Retinal pigment epithelial cell (primary cell): ENCODE measurements around the gene ERBB3.
"Not testable (repeated sequence)": the region's sequence is repeated elsewhere in the genome, so short reads cannot be mapped to it uniquely, and the experiment has no call there.

Source experiments
- DNase-seq: peaks from one replicate; pipeline ENCODE4 v3.0.0-alpha.2; 2010; ENCODE audit warnings: low read depth
- H3K4me3 ChIP-seq: 2 replicates; pipeline ENCODE4 v1.5.1; 2011; ENCODE audit warnings: mild to moderate bottlenecking, low read length, control low read depth, moderate library complexity
- CTCF ChIP-seq: conservative IDR thresholded peaks from 2 replicates; pipeline ENCODE4 v1.5.1; 2011; ENCODE audit warnings: low read depth, low read length, control low read depth, inconsistent platforms

The ERBB3 gene

DNA sequence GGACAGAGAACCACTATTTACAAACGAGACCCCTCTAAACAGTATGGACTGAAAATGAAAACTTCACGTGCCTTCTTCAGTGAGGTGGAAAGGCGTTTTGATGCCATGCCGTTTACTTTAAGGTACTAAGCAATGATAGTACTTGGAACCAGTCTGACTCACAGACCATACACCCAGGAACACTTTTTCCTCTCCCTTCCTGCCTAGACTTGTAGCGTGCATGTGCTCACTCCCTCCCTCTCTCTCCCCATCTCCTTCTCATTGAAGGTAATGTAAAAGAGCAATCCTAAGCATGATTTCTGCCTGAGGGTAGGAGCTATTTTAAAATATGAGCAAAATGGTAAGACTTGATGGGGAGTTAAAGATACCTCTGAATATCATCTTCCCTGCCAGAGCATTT is 30.6 kb downstream of the ERBB3 start:
- no peak overlapping the region for H3K4me3 ChIP-seq
- no peak for DNase-seq
- no peak for TF ChIP-seq CTCF

GRCh38 chr12:56114084-56114483 is 34.1 kb downstream of the ERBB3 start:
- TF ChIP-seq CTCF, result no peak
- no peak overlapping the region for H3K4me3 ChIP-seq
- DNase-seq, result no peak

- TF ChIP-seq CTCF, result no peak
- H3K4me3 ChIP-seq, result peak overlapping the region; percentile 96
- DNase-seq, result no peak
Observed at GRCh38 chr12:56115329-56115728, 35.4 kb downstream of the ERBB3 start.

- H3K4me3 ChIP-seq, result peak within 1 kb of the TSS; percentile 96
- peak; percentile 70 for DNase-seq
- no peak for TF ChIP-seq CTCF
Observed at GRCh38 chr12:56116267-56117081, 36.5 kb downstream of the ERBB3 start, which contains the start of gene RPL41. TSS of gene RPL41 (plus strand) at chr12:56116633.

- not testable (repeated sequence) for DNase-seq
- peak overlapping the region; percentile 96 for H3K4me3 ChIP-seq
Observed at GRCh38 chr12:56117082-56117706, 37.2 kb downstream of the ERBB3 start.

- H3K4me3 ChIP-seq, result peak within 1 kb of the TSS; percentile 96
- DNase-seq, result peak; percentile 98
- TF ChIP-seq CTCF, result peak; percentile 49
Observed at GRCh38 chr12:56117778-56118687, 38.1 kb downstream of the ERBB3 start, which contains the start of gene ZC3H10. TSS of gene ZC3H10 (plus strand) at chr12:56118266. CDS start at chr12:56120563, 2,297 bp downstream.
